Limb (tissue), 2 donors: Measurements from ENCODE around the gene KIAA0930.

Experiments used
- DNase-seq, 2 donors: peaks; one replicate each; pipeline ENCODE4 v3.0.0-alpha.2; 2016; ENCODE audit errors: extremely low spot score in 2 of 2

KIAA0930 gene

DNA sequence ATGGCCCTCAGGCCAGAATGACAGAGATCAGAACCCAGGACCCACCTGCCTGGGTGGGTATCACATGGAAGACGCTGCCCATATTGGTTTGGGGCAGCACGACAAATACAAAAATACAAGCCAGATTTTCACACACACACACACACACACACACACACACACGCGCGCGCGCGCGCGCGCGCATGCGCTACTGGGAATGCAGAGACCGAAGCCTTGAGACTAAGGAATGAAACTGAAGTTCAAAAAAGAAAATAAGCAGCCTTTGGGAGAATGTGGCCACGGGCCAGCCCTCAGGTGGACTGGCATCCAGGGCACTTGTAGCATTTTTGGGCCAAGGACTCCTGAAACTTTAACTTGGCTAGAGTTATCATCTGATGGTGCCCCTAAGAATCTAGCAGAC is 98.3 kb downstream of the KIAA0930 start:
- DNase-seq: no peak
